Stimulated activated CD4-positive, alpha-beta T cell treated with anti-CD3 and anti-CD28 coated beads, Interleukin-15, amount 100 ng/mL, for 48 hours (primary cell): ENCODE data around the gene SPECC1.
"Not testable (repeated sequence)": the region's sequence is repeated elsewhere in the genome, so short reads cannot be mapped to it uniquely, and the experiment has no call there.

Experiments used
- DNase-seq, 2 donors: peaks; one replicate each; pipeline ENCODE4 v3.0.0-alpha.2; 2020; ENCODE audit warnings: low read depth in 2 of 2

SPECC1 gene

GRCh38 chr17:20010099-20010863 lies 1.1 kb downstream of the SPECC1 start:
- DNase-seq: no peak

- no peak for DNase-seq
Measured at GRCh38 chr17:20010936-20011335, 1.8 kb downstream of the SPECC1 start.

DNA sequence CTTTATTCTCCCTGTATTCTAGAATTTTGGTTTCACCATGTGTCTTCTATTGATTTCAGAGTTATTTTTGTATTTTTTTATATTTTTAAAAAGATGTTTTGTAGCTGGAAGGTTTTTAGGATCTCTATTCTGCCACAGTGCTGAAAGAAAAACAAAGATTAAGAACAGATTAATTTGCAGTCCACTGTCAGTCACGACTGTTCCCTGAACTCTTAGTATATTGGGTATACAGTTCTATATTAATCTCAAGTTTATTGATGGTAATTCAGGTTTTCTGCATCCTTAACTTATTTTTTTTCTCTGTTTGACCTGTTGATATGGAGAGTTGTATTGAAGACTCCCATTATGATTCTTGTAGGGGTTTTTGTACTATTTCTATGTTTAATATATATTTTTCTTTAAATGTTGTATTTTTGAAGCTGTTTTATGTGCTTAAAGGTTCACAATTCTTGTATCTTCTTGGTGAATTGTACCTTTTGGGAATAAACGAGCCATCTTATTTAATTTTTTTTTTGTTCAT lies 2.9 kb downstream of the SPECC1 start:
- DNase-seq: no peak

DNA sequence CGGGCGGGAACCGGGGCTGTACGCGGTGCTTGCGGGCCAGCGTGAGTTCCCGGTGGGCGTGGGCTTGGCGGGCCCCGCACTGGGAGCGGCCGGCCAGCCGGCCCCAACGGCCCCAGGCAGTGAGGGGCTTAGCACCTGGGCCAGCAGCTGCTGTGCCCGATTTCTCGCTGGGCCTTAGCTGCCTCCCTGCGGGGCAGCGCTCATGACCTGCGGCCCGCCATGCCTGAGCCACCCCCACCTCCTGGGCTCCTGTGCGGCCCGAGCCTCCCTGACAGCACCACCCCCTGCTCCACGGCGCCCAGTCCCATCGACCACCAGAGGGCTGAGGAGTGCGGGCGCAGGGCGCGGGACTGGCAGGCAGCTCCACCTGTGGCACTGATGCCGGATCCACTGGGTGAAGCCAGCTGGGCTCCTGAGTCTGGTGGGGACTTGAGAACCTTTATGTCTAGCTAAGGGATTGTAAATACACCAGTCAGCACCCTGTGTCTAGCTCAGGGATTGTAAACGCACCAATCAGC lies 7.4 kb downstream of the SPECC1 start:
- not testable (repeated sequence) for DNase-seq

DNA sequence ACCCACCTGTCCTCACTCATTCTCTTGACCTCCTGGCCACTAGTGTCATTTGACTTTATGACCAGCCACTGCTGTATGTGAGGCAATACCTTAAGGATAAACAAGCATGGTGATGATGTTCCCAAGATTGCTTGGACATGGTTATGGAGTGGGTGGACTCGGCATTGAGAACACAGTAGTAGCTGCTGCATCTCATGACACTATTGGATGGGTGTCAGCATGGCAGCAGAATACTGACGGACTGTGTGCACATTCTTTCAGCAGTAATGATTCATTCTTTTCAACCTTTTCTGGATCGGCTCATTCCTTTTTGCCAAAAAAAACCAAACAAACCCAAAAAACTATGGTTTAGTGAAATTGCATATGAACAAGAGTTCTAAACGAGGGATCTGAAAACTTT lies 13.5 kb downstream of the SPECC1 start:
- DNase-seq: no peak

DNA sequence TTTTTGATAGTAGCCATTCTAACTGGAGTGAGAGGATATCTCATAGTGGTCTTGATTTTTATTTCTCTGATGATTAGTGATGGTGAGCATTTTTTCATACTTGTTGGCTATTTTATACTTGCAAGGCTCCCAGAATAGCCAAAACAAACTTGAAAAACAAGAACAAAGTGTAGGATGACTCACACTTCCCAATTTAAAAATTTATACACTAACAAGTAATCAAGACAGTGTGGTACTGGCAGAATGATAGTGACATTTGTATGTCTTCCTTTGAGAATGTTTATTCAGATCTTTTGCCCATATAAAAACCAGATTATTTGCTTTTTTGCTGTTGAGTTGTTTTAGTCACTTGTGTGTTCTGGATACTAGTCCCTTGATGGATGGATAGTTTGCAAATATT lies 17.8 kb downstream of the SPECC1 start:
- DNase-seq: no peak

DNA sequence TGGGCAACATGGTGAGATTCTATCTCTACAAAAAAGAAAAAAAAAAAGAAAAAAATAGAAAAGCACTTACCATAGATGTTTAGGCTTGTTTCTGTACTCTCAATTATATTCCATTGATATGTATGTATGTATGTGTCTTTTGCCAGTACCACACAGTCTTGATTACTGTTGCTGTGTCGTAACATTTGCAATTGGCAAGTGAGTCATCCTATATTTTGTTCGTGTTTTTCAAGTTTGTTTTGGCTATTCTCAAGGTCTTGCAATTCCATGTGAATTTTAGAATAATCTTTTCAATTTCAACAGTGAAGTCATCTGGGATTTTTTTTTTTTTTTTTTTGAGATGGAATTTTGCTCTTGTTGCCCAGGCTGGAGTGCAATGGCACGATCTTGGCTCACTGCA lies 19.3 kb downstream of the SPECC1 start:
- DNase-seq: no peak

- no peak for DNase-seq
Measured at GRCh38 chr17:20032636-20033035, 23.5 kb downstream of the SPECC1 start.

GRCh38 chr17:20033415-20033814 lies 24.3 kb downstream of the SPECC1 start:
- no peak for DNase-seq

DNA sequence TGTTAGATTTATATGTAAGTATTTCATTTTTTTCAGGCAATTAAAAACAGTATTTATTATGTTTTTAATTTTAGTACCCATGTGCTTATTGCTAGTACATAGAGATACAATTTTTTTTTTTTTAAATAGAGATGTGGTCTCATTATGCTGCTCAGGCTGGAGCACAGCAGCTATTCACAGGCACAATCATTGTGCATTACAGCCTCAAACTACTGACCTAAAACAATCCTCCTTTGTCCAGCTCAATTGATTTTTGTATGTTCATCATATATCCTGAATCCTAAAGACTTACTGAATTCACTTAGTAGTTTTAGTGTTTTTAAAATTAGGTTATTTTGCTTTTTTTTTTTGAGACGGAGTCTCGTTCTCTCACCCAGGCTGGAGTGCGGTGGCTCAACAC lies 26.3 kb downstream of the SPECC1 start:
- DNase-seq: no peak

- DNase-seq: not testable (repeated sequence)
Measured at GRCh38 chr17:20037286-20037685, 28.1 kb downstream of the SPECC1 start.

GRCh38 chr17:20039037-20039436 lies 29.9 kb downstream of the SPECC1 start:
- DNase-seq: no peak

DNA sequence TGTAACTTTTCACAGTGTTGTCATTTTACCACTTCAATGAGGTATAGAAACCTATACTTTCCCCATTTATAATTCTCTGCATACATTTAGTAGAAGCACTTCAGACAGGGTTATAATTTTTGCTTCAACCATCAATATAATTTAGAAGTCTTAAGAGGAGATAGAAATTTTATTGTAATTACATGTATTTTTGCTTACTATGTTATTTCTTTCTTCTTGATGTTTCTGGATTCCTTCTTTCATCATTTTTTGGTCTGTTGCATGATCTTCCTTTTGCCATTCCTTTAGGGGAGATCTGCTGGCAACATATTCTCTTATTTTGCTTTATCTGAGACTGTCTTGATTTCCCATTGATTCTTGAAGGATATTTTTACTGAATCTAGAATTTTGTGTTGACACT lies 31.1 kb downstream of the SPECC1 start:
- DNase-seq: no peak

- no peak for DNase-seq
Measured at GRCh38 chr17:20043021-20043420, 33.9 kb downstream of the SPECC1 start.

DNA sequence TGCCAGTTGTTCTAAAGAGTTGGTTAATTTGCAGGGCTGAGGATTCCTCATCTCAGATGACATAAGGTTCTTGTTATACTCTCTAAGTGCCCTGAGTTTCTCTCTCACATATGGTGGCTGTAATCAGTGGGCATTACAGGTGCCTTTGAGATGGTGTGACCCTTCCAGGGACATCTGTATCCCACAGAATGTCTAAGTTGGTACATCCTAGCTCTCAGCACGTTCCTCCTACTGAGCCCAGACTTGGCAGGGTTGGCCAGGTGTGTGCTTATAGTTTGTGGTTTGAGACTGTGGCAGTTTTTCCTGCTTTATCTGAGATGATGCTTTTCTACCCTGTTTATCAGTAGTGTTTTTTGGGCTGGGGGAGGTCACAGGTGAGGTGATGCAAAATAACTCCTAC lies 36.3 kb downstream of the SPECC1 start:
- DNase-seq: no peak

DNA sequence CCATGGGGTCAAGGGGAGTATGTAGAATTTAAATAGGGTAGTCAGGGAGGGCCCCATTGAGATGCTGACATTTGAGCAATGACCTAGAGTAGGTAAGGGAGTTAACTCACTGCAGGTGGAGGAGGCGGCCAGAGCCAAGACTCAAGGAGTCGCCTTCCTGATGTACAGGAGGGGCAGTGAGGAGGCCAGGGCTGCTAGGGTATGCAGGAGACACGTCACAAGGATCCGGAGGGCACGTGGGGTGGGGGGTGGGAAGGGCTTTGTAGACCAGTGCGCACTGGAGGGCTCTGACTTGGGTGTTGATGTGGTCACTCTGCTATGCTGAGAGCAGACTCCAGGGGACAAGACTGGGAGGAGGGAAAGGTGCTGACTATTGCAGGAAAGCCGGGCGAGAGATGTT lies 37.5 kb downstream of the SPECC1 start:
- no peak for DNase-seq

- DNase-seq: no peak
Measured at GRCh38 chr17:20051624-20052023, 42.5 kb downstream of the SPECC1 start.

GRCh38 chr17:20053361-20053964 lies 44.3 kb downstream of the SPECC1 start:
- no peak for DNase-seq

DNA sequence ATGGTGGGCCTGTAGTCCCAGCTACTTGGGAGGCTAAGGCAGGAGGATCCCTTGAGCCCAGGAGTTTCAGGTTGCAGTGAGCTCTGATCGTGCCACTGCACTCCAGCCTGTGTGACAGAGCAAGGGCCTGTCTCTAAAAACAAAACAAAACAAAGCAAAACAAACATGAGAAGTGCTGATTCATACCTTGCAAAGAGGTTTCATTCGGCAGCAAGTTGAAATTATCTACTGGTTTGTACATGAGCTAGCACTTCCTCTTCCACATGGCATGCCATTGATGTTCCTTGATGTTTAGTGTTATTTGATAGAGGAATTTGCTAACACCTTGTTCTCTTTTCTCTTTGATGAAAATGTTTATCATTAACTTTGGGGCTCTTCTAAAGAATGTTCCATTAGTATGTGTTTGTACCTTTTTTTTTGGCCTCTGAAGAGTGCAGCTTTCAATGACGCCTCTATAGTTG lies 50.6 kb downstream of the SPECC1 start:
- DNase-seq: no peak

- peak; percentile 9 to 15 for DNase-seq
Measured at GRCh38 chr17:20063665-20064648, 54.8 kb downstream of the SPECC1 start.

DNA sequence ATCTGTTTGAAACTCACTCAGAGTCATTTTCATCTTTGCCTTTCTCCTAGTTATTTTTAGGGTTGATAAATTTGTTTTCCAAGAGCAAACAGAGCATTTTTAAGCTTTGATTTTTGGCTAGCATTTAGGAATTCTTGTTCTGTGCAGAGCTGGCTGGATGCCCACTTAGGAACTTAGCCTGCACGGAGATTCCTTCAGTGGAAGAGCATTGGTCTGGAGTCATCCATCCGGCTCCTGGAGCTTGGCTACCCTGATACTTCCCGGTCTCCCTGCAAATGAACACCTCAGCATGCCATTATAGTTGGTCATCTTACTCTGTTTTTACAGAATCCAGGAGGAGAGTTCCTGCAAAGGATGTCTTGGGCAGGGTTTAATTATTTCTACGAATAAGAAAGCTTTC lies 57.1 kb downstream of the SPECC1 start:
- no peak for DNase-seq

GRCh38 chr17:20067711-20068110 lies 58.6 kb downstream of the SPECC1 start:
- no peak for DNase-seq
